ENCODE data around the gene EEPD1.
A peak's percentile ranks its signal among the peaks of the same experiment; 100 is the strongest.

DNA sequence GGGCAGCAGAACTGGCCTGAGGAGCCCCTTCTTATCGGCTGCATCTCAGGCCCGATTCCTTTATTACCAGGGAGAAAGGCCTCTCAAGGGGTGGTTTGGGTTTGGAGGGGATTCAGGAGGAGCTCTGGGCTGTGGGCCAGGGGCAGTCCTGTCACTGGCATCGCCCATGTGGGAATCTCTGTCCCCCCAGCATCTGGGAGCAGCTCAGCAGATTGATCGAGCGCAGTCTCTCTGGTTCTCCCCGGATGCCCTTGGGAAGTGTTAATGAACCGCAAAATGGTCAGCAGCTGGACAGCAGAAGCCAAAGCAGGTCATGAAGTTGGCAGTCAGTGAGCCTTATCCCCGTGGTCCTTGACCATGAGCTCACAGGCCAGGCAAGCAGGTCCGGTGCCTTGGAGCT, 132.2 kb downstream of the EEPD1 start:
- TF ChIP-seq, protein P1, sequence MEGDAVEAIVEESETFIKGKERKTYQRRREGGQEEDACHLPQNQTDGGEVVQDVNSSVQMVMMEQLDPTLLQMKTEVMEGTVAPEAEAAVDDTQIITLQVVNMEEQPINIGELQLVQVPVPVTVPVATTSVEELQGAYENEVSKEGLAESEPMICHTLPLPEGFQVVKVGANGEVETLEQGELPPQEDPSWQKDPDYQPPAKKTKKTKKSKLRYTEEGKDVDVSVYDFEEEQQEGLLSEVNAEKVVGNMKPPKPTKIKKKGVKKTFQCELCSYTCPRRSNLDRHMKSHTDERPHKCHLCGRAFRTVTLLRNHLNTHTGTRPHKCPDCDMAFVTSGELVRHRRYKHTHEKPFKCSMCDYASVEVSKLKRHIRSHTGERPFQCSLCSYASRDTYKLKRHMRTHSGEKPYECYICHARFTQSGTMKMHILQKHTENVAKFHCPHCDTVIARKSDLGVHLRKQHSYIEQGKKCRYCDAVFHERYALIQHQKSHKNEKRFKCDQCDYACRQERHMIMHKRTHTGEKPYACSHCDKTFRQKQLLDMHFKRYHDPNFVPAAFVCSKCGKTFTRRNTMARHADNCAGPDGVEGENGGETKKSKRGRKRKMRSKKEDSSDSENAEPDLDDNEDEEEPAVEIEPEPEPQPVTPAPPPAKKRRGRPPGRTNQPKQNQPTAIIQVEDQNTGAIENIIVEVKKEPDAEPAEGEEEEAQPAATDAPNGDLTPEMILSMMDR (IDR thresholded peaks at IDR 0.05) = no peak
- TF ChIP-seq POLR2AphosphoS5 (IDR thresholded peaks at IDR 0.05; ENCODE audit: low read depth, low read length) (no peak), TCF7L2 (IDR thresholded peaks at IDR 0.05; ENCODE audit: low read depth, low read length) (no peak)
- TF ChIP-seq, protein P2, sequence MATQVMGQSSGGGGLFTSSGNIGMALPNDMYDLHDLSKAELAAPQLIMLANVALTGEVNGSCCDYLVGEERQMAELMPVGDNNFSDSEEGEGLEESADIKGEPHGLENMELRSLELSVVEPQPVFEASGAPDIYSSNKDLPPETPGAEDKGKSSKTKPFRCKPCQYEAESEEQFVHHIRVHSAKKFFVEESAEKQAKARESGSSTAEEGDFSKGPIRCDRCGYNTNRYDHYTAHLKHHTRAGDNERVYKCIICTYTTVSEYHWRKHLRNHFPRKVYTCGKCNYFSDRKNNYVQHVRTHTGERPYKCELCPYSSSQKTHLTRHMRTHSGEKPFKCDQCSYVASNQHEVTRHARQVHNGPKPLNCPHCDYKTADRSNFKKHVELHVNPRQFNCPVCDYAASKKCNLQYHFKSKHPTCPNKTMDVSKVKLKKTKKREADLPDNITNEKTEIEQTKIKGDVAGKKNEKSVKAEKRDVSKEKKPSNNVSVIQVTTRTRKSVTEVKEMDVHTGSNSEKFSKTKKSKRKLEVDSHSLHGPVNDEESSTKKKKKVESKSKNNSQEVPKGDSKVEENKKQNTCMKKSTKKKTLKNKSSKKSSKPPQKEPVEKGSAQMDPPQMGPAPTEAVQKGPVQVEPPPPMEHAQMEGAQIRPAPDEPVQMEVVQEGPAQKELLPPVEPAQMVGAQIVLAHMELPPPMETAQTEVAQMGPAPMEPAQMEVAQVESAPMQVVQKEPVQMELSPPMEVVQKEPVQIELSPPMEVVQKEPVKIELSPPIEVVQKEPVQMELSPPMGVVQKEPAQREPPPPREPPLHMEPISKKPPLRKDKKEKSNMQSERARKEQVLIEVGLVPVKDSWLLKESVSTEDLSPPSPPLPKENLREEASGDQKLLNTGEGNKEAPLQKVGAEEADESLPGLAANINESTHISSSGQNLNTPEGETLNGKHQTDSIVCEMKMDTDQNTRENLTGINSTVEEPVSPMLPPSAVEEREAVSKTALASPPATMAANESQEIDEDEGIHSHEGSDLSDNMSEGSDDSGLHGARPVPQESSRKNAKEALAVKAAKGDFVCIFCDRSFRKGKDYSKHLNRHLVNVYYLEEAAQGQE (IDR thresholded peaks at IDR 0.05; ENCODE audit: insufficient read depth in 1 of 2, low read depth in 2 of 2, low read length in 1 of 2) = peak; percentile 84 to 90

All from Panc1 (cell line).